Ramos (cell line): ENCODE results near the gene HILPDA.

Source experiments
- in situ Hi-C: fragments of 300-500 bp; cut with MboI; formaldehyde crosslinking; loops from one replicate; pipeline ENCODE4 v1.14.3; 2022; ENCODE audit warnings: low sequenced_read_pairs; ENCODE audit not compliant: unreplicated experiment

Gene HILPDA

GRCh38 chr7:128455543-128456254 is at the start of gene HILPDA:
Gene HILPDA, plus strand, starts transcription at chr7:128455878. Its CDS starts 1,391 bp downstream, at chr7:128457269.
- in situ Hi-C loops, result no loop called here

- in situ Hi-C loops, result no loop called here
Measured at GRCh38 chr7:128406314-128407232, 49.1 kb upstream of the HILPDA start.

GRCh38 chr7:128407233-128407589 is 48.5 kb upstream of the HILPDA start:
- in situ Hi-C loops, result no loop called here

GRCh38 chr7:128407751-128408708 is 47.6 kb upstream of the HILPDA start:
- in situ Hi-C loops, result no loop called here

GRCh38 chr7:128408709-128409595 is 46.7 kb upstream of the HILPDA start:
- in situ Hi-C loops, result no loop called here

GRCh38 chr7:128409596-128410450 is 45.9 kb upstream of the HILPDA start, which contains the start of gene IMPDH1:
Gene IMPDH1, minus strand, starts transcription at chr7:128409982. Its CDS starts 81 bp downstream, at chr7:128409901.
- in situ Hi-C loops, result no loop called here

GRCh38 chr7:128410451-128410753 is 45.3 kb upstream of the HILPDA start:
- in situ Hi-C loops, result no loop called here

GRCh38 chr7:128415217-128415785 is 40.4 kb upstream of the HILPDA start:
- in situ Hi-C loops, result no loop called here

GRCh38 chr7:128417071-128417470 is 38.6 kb upstream of the HILPDA start:
- in situ Hi-C loops, result no loop called here

- in situ Hi-C loops, result no loop called here
Measured at GRCh38 chr7:128419257-128419656, 36.4 kb upstream of the HILPDA start.

- in situ Hi-C loops, result no loop called here
Measured at GRCh38 chr7:128420773-128421172, 34.9 kb upstream of the HILPDA start.

- in situ Hi-C loops, result no loop called here
Measured at GRCh38 chr7:128421384-128421783, 34.3 kb upstream of the HILPDA start.

GRCh38 chr7:128422037-128422436 is 33.6 kb upstream of the HILPDA start:
- in situ Hi-C loops, result no loop called here

GRCh38 chr7:128422842-128423241 is 32.8 kb upstream of the HILPDA start:
- in situ Hi-C loops, result no loop called here

- in situ Hi-C loops, result loop anchor here (5.0 kb wide), 1 partner anchor 38 kb away; no protein-coding TSS in a partner anchor
Measured at GRCh38 chr7:128424686-128425275, 30.9 kb upstream of the HILPDA start.

- in situ Hi-C loops, result loop anchor here (5.0 kb wide), 1 partner anchor 36 kb away; no protein-coding TSS in a partner anchor
Measured at GRCh38 chr7:128425850-128426249, 29.8 kb upstream of the HILPDA start.

GRCh38 chr7:128427289-128427891 is 28.3 kb upstream of the HILPDA start:
- in situ Hi-C loops, result loop anchor here (5.0 kb wide), 1 partner anchor 35 kb away; no protein-coding TSS in a partner anchor
